GM19239 (cell line): Measurements from ENCODE around the gene FHIP1A.

Experiments used
- DNase-seq: peaks from one replicate; pipeline ENCODE4 v3.0.0; 2011; ENCODE audit warnings: low spot score; ENCODE audit not compliant: insufficient read length
- FAIRE-seq: peaks from 2 replicates; lab custom pipeline; 2011; peaks lifted over from hg19 to GRCh38; lab: Jason Lieb, UNC

Gene FHIP1A

GRCh38 chr4:151446208-151446607, 37.2 kb downstream of the FHIP1A start:
- FAIRE-seq, result no peak
- no peak for DNase-seq

GRCh38 chr4:151454513-151454912, 45.5 kb downstream of the FHIP1A start:
- FAIRE-seq, result no peak

GRCh38 chr4:151455212-151455611, 46.2 kb downstream of the FHIP1A start:
- DNase-seq, result no peak
- FAIRE-seq, result no peak

More at GRCh38 chr4:151454513-151454912, 45.5 kb downstream of the FHIP1A start:
- DNase-seq, result no peak

GRCh38 chr4:151458148-151458547, 49.2 kb downstream of the FHIP1A start:
- FAIRE-seq (no peak), DNase-seq (no peak)
